WTC11 (cell line): Measurements from ENCODE around the gene INPP5K. TPM values are rescaled to one million over a fixed set of nuclear protein-coding genes. Genes with fewer than 3 reads are reported as not detected.

Source experiments
- CDX4 ChIP-seq: fragments of 250-450 bp; sonication (Bioruptor Pico); IDR thresholded peaks from 2 replicates; pipeline ENCODE4 v1.9.0; 2021; ENCODE audit warnings: moderate library complexity, mild to moderate bottlenecking, inconsistent platforms, borderline replicate concordance
- FOXJ3 ChIP-seq: sonication (generic); formaldehyde crosslinking; IDR thresholded peaks from 2 replicates; pipeline ENCODE4 v1.9.0; 2021; ENCODE audit warnings: missing genetic modification reagents, mild to moderate bottlenecking, borderline replicate concordance
- GABPB1 ChIP-seq: sonication (generic); formaldehyde crosslinking; IDR thresholded peaks from 2 replicates; pipeline ENCODE4 v1.8.1; 2023; ENCODE audit warnings: mild to moderate bottlenecking, missing genetic modification reagents
- GRHL2 ChIP-seq: fragments of 250-450 bp; sonication (Bioruptor Pico); IDR thresholded peaks from 2 replicates; pipeline ENCODE4 v1.8.0; 2022; ENCODE audit warnings: mild to moderate bottlenecking, moderate library complexity; ENCODE audit not compliant: insufficient replicate concordance, severe bottlenecking
- HMGA2 ChIP-seq: fragments of 250-450 bp; sonication (Bioruptor Pico); IDR thresholded peaks from 2 replicates; pipeline ENCODE4 v1.4.0; 2021; ENCODE audit warnings: mild to moderate bottlenecking, moderate library complexity
- NR1H2 ChIP-seq: sonication (generic); formaldehyde crosslinking; IDR thresholded peaks from 2 replicates; pipeline ENCODE4 v1.9.0; 2021; ENCODE audit warnings: mild to moderate bottlenecking, moderate library complexity, missing genetic modification reagents
- OVOL2 ChIP-seq: fragments of 250-450 bp; sonication (Bioruptor Pico); IDR thresholded peaks from 2 replicates; pipeline ENCODE4 v1.9.0; 2021; ENCODE audit warnings: mild to moderate bottlenecking, borderline replicate concordance
- PREB ChIP-seq: sonication (generic); formaldehyde crosslinking; IDR thresholded peaks from 2 replicates; pipeline ENCODE4 v1.8.1; 2022; ENCODE audit warnings: mild to moderate bottlenecking, missing genetic modification reagents, moderate library complexity, borderline replicate concordance
- SP1 ChIP-seq: sonication (generic); formaldehyde crosslinking; conservative IDR thresholded peaks from 2 replicates; pipeline ENCODE4 v1.8.1; 2022; ENCODE audit warnings: missing genetic modification reagents
- USF1 ChIP-seq: sonication (generic); formaldehyde crosslinking; IDR thresholded peaks from 2 replicates; pipeline ENCODE4 v1.8.0; 2022; ENCODE audit warnings: mild to moderate bottlenecking, missing genetic modification reagents
- ZNF396 ChIP-seq: fragments of 250-450 bp; sonication (Bioruptor Pico); IDR thresholded peaks from 2 replicates; pipeline ENCODE4 v1.8.0; 2021; ENCODE audit warnings: mild to moderate bottlenecking, moderate library complexity, borderline replicate concordance
- ZNF512 ChIP-seq: sonication (generic); formaldehyde crosslinking; IDR thresholded peaks from 2 replicates; pipeline ENCODE4 v1.8.1; 2022; ENCODE audit warnings: missing genetic modification reagents, borderline replicate concordance
- total RNA-seq: library from RNA; stranded (reverse); gene quantifications from 3 replicates; pipeline ENCODE4 v1.2.3, GENCODE V29; 2021
- TF ChIP-seq, protein P1 (sequence below): sonication (generic); formaldehyde crosslinking; IDR thresholded peaks from 2 replicates; pipeline ENCODE4 v1.8.1; 2022; ENCODE audit warnings: low read depth, mild to moderate bottlenecking, moderate library complexity, missing genetic modification reagents, borderline replicate concordance
- TF ChIP-seq, protein P2 (sequence below): sonication (generic); formaldehyde crosslinking; IDR thresholded peaks from 2 replicates; pipeline ENCODE4 v1.8.0; 2023; ENCODE audit warnings: mild to moderate bottlenecking, missing genetic modification reagents
- TF ChIP-seq, protein P3 (sequence below): sonication (generic); formaldehyde crosslinking; IDR thresholded peaks from 2 replicates; pipeline ENCODE4 v1.8.1; 2023; ENCODE audit warnings: mild to moderate bottlenecking, moderate library complexity, missing genetic modification reagents
- TF ChIP-seq, protein P4 (sequence below): sonication (generic); formaldehyde crosslinking; IDR thresholded peaks from 2 replicates; pipeline ENCODE4 v1.8.1; 2022; ENCODE audit warnings: mild to moderate bottlenecking, moderate library complexity, missing genetic modification reagents

Gene INPP5K
- total RNA-seq, 1 experiment from 2014 or later = 26.8 TPM

DNA sequence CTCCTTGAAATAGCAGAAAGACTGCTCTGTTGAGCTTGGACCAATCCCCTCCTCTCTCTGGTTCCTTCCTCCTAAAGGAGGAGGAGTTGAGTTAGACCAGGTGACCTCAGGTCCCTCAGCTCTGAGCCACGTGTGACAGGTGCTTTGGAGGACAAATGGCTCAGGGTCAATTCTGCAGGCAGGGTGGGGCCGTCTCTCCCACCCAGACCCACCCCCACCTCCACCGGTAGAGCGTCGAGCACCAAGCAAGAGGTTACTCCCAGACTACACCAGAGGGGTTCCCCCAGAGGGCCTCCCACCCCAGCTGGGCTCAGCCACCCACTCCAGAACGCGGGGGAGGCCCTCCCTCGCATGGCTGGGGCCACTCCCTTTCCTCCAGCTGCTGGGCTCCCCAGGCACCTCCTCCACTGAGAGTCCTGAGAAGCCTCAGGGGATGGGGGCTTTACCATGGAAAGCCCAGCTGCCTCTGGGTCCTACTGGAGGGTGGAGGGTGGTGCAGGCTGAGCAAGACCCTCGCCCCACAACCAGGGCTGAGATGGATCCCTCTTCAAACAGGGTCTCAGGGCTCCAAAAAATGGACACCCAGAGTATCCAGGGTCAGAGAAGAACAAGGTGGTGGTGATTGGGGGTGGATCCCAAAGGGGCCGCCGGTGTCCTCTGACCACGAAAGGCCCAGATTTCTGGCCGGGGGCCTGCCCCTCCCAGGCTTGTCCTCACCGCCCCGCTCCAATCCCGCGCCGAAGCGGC, 31.6 kb downstream of the INPP5K start (continued):
- TF ChIP-seq GRHL2 (CRISPR knock-in tag) (no peak), GABPB1 (CRISPR knock-in tag) (no peak), PREB (no peak), NR1H2 (no peak), USF1 (CRISPR knock-in tag) (peak; percentile 52; the same call in 1 of the 2 replicates), SP1 (CRISPR knock-in tag) (no peak), FOXJ3 (CRISPR knock-in tag) (no peak), CDX4 (CRISPR knock-in tag) (no peak), ZNF396 (no peak), ZNF512 (CRISPR knock-in tag) (no peak), OVOL2 (CRISPR knock-in tag) (no peak), HMGA2 (CRISPR knock-in tag) (no peak)
- TF ChIP-seq, protein P1, sequence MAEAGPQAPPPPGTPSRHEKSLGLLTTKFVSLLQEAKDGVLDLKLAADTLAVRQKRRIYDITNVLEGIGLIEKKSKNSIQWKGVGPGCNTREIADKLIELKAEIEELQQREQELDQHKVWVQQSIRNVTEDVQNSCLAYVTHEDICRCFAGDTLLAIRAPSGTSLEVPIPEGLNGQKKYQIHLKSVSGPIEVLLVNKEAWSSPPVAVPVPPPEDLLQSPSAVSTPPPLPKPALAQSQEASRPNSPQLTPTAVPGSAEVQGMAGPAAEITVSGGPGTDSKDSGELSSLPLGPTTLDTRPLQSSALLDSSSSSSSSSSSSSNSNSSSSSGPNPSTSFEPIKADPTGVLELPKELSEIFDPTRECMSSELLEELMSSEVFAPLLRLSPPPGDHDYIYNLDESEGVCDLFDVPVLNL (CRISPR knock-in tag) = no peak
- TF ChIP-seq, protein P2, sequence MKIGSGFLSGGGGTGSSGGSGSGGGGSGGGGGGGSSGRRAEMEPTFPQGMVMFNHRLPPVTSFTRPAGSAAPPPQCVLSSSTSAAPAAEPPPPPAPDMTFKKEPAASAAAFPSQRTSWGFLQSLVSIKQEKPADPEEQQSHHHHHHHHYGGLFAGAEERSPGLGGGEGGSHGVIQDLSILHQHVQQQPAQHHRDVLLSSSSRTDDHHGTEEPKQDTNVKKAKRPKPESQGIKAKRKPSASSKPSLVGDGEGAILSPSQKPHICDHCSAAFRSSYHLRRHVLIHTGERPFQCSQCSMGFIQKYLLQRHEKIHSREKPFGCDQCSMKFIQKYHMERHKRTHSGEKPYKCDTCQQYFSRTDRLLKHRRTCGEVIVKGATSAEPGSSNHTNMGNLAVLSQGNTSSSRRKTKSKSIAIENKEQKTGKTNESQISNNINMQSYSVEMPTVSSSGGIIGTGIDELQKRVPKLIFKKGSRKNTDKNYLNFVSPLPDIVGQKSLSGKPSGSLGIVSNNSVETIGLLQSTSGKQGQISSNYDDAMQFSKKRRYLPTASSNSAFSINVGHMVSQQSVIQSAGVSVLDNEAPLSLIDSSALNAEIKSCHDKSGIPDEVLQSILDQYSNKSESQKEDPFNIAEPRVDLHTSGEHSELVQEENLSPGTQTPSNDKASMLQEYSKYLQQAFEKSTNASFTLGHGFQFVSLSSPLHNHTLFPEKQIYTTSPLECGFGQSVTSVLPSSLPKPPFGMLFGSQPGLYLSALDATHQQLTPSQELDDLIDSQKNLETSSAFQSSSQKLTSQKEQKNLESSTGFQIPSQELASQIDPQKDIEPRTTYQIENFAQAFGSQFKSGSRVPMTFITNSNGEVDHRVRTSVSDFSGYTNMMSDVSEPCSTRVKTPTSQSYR = no peak
- TF ChIP-seq, protein P3, sequence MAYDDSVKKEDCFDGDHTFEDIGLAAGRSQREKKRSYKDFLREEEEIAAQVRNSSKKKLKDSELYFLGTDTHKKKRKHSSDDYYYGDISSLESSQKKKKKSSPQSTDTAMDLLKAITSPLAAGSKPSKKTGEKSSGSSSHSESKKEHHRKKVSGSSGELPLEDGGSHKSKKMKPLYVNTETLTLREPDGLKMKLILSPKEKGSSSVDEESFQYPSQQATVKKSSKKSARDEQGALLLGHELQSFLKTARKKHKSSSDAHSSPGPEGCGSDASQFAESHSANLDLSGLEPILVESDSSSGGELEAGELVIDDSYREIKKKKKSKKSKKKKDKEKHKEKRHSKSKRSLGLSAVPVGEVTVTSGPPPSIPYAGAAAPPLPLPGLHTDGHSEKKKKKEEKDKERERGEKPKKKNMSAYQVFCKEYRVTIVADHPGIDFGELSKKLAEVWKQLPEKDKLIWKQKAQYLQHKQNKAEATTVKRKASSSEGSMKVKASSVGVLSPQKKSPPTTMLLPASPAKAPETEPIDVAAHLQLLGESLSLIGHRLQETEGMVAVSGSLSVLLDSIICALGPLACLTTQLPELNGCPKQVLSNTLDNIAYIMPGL (CRISPR knock-in tag) = 0 out of 2 replicates have a peak, but pooled peaks have one; percentile 23
- TF ChIP-seq, protein P4, sequence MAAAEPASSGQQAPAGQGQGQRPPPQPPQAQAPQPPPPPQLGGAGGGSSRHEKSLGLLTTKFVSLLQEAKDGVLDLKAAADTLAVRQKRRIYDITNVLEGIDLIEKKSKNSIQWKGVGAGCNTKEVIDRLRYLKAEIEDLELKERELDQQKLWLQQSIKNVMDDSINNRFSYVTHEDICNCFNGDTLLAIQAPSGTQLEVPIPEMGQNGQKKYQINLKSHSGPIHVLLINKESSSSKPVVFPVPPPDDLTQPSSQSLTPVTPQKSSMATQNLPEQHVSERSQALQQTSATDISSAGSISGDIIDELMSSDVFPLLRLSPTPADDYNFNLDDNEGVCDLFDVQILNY (CRISPR knock-in tag) = no peak; the same call in 1 of the 2 replicates
